K562 treated with DMSO at 1 percent for 48 hours (cell line): Measurements from ENCODE around the gene OR10AD1. TPM values are rescaled to one million over a fixed set of nuclear protein-coding genes. Genes with fewer than 3 reads are reported as not detected.

Source experiments
- total RNA-seq: library from RNA; unstranded; fragments of 300-600 nt; gene quantifications from 2 replicates; pipeline ENCODE4 v1.2.3, GENCODE V29; 2022; ENCODE audit warnings: low replicate concordance; ENCODE audit errors: extremely low read depth

Gene OR10AD1, protein sequence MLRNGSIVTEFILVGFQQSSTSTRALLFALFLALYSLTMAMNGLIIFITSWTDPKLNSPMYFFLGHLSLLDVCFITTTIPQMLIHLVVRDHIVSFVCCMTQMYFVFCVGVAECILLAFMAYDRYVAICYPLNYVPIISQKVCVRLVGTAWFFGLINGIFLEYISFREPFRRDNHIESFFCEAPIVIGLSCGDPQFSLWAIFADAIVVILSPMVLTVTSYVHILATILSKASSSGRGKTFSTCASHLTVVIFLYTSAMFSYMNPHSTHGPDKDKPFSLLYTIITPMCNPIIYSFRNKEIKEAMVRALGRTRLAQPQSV
- not detected in 2 replicates for total RNA-seq

DNA sequence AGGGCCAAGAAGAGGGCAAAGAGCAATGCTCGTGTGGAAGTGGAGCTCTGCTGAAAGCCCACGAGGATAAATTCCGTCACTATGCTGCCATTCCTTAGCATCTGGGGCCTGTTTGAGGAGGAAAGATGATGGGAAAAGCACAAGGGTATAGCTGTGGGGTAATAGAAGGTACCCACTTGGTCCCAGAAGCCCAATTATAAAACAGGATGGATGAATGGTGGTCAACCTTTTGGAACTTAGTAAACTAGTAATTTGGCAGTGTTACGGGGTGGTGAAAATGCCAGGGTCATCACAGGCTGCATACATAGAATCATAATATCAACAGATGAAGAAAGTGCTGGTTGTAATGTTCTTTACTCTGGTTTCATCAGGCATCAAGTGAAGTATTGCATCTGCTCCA lies at the start of gene OR10AD1:
TSS of gene OR10AD1 (minus strand) at position 101 of the 400 bp plus-strand sequence. CDS start at position 101, 0 bp downstream.

DNA sequence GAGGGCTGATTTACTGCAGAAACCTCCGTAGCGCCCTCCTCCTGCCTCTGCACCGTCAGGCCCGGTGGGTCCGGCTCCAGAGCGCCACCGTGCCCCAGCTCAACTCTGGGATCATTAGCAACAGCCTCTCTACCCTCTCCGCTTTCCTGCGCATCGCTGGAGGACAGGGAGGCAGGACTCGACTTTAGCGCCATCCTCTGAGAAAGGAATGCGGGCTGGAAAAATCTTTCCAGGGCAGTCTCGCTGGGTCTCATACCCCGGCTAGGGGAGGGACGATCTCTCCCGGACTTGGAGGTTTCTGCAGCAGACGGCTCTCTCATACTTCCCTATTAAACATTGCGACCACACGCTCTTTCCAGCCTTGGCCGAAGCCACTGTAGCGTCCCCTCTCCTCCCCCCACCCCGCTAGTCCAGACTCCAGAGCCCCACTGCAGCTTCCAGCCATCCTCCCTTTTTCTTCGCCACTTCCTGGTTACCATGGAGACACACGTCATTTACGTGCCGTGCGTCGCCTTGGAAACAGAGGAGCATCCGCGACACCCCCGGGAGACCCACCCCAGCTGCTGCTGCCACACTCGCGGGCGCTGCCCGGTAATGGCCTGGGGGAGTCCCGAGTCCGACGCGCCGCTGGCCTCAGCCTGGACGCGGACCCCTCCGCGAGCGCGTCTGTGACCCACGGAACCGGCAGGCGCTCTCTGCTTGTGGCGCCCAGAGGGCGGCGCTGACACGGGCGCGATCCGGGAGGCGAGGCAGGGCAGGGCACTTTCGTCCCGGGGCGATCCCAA lies 19.8 kb downstream of the OR10AD1 start, which contains the start of gene CCDC184:
TSS of gene CCDC184 (plus strand) at position 554 of the 785 bp plus-strand sequence. CDS start 479 bp downstream, outside the sequence.

DNA sequence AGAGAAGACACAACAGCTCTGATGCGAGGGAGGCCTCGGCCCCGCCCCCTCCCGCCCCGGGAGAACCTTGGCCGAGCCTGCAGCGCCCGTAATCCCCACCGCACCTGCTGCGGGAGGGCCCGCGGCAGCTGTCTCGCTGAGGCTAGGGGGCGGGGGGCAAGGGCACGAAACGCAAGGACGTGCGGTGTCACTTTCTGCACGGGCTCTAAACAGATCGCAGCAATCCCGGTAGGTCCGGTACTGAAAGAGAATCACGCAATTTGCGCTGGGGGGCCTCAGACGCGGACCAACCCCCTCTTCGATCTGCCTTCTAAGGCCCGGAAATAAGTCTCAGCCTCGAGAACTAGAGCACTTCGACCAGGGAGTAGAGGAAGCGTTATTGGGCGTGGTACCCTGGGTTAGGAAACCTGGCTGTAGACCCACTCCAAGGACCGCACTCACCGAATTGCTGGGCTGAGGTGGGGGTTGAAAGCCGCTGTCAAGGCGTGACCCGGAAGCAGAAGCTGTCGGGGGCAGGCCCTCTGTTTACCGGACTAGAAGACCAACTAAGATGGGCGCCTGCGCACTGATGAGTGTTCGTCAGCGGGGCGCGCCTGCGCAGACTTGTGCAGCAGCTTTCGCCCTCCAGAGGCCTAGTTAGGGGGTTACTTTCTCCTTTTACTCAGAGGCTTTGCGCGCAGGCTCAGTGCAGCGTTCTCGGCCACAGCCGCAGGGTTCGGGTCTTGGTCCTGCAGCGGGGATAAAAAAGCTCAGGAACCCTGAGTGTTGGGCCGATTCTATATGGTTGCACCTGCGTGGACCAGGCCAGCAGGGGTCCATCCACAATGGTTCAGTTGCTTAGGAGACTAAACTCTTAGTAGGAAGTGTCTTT lies 45.8 kb downstream of the OR10AD1 start, which contains the start of gene ASB8:
TSS of gene ASB8 (minus strand) at position 498 of the 871 bp plus-strand sequence. CDS start 4,019 bp downstream, outside the sequence.

Other genes with a start within 250 kb of the OR10AD1 start
- gene TMEM106C, start 239.7 kb downstream of the OR10AD1 start, total RNA-seq = not detected in 2 replicates
- gene COL2A1, start 198.8 kb downstream of the OR10AD1 start, total RNA-seq = not detected in 2 replicates
- gene SENP1, start 97.2 kb downstream of the OR10AD1 start, total RNA-seq = not detected in 2 replicates
- not detected in 2 replicates for gene PFKM, start 83.9 kb downstream of the OR10AD1 start, total RNA-seq
- gene ASB8, start 45.8 kb downstream of the OR10AD1 start, total RNA-seq = not detected in 2 replicates
- gene CCDC184, start 19.6 kb downstream of the OR10AD1 start, total RNA-seq = not detected in 2 replicates
- not detected in 2 replicates for gene ZNF641, start 147.6 kb upstream of the OR10AD1 start, total RNA-seq